GM10266 (cell line): Measurements from ENCODE around the gene HS2ST1.
"Not testable (repeated sequence)": the region's sequence is repeated elsewhere in the genome, so short reads cannot be mapped to it uniquely, and the experiment has no call there.

Experiments
- DNase-seq: peaks from one replicate; pipeline ENCODE4 v3.0.0; 2012; ENCODE audit errors: extremely low spot score
- CTCF ChIP-seq: IDR thresholded peaks from 2 replicates; pipeline ENCODE4 v1.5.1; 2012; ENCODE audit warnings: mild to moderate bottlenecking, low read depth; ENCODE audit not compliant: control insufficient read depth, insufficient read depth; ENCODE audit errors: missing control alignments

The HS2ST1 gene

GRCh38 chr1:86994061-86994460 lies 79.6 kb downstream of the HS2ST1 start:
- no peak for TF ChIP-seq CTCF

GRCh38 chr1:86997538-86997937 lies 83.1 kb downstream of the HS2ST1 start:
- DNase-seq, result no peak
- no peak for TF ChIP-seq CTCF

More at GRCh38 chr1:86994061-86994460, 79.6 kb downstream of the HS2ST1 start:
- no peak for DNase-seq

GRCh38 chr1:86998280-86998679 lies 83.8 kb downstream of the HS2ST1 start:
- DNase-seq, result no peak
- no peak for TF ChIP-seq CTCF

GRCh38 chr1:86998727-86999126 lies 84.3 kb downstream of the HS2ST1 start:
- DNase-seq, result no peak
- TF ChIP-seq CTCF, result no peak

- TF ChIP-seq CTCF, result no peak
- DNase-seq, result no peak
These were observed 86.0 kb downstream of the HS2ST1 start for GRCh38 chr1:87000460-87000859.

- DNase-seq, result no peak
- TF ChIP-seq CTCF, result no peak
These were observed 90.4 kb downstream of the HS2ST1 start for GRCh38 chr1:87004857-87005256.

GRCh38 chr1:87007323-87007722 lies 92.9 kb downstream of the HS2ST1 start:
- TF ChIP-seq CTCF, result no peak
- DNase-seq, result no peak

- DNase-seq, result not testable (repeated sequence)
These were observed 99.0 kb downstream of the HS2ST1 start for GRCh38 chr1:87013385-87013784.
